ENCODE results near the gene PTOV1. TPM values are rescaled to one million over a fixed set of nuclear protein-coding genes. Genes with fewer than 3 reads are reported as not detected.
A peak's percentile ranks its signal among the peaks of the same experiment; 100 is the strongest.

PTOV1 gene
- total and polyA plus RNA-seq, 2 of the 8 experiments (the other 6 are each of a cell fraction or from before 2014, with no cell fraction given) = 147 to 251 TPM

GRCh38 chr19:49864890-49865289 is 13.9 kb downstream of the PTOV1 start:
- H2BK12ac ChIP-seq (ENCODE audit: low read depth, low read length) = no peak overlapping the region
- H3K9me3 ChIP-seq (ENCODE audit: insufficient read depth in 2 of 2, low read depth in 1 of 2, low read length in 1 of 2) = no peaks in the 10 kb centered on the region
- no peak overlapping the region for H4K8ac ChIP-seq (ENCODE audit: extremely low read depth, insufficient read depth, low read length)
- no peak overlapping the region for H3K9ac ChIP-seq (replicated peaks in 1 of 4; ENCODE audit: extremely low read depth in 1 of 4, low read depth in 3 of 4, low read length in 3 of 4)
- H3K27ac ChIP-seq (ENCODE audit: low read depth, low read length) = no peak overlapping the region
- WGBS, 2 experiments (ENCODE audit: extremely low coverage in 1 of 2, insufficient coverage in 1 of 2, insufficient read length in 1 of 2, insufficient replicate concordance in 2 of 2, low coverage in 1 of 2, low lambda C conversion rate in 2 of 2, missing lambda C conversion rate in 1 of 2) = 96% methylated on average over 13 of the region's 13 CpGs; no CpG with 5 or more reads in 1 of the 2 experiments
- no peak overlapping the region for H2BK120ac ChIP-seq (replicated peaks; ENCODE audit: low read depth, low read length)
- no peak overlapping the region for H3K18ac ChIP-seq (ENCODE audit: extremely low read depth, low read length)
- H3K79me1 ChIP-seq (ENCODE audit: low read depth, low read length) = peaks cover 12% of the 10 kb centered on the region
- peak overlapping the region in 1 of 2 experiments; percentile 93; a peak in 2 of 4 replicates for H3K4me2 ChIP-seq (ENCODE audit: insufficient read depth in 1 of 2, low read depth in 2 of 2, low read length in 2 of 2)
- H3K27me3 ChIP-seq (replicated peaks in 1 of 4; ENCODE audit: control insufficient read depth in 3 of 4, extremely low read depth in 1 of 4, insufficient read depth in 3 of 4, low read length in 3 of 4) = no peaks in the 10 kb centered on the region
- peaks cover 10% of the 10 kb centered on the region for H3K23me2 ChIP-seq (ENCODE audit: low read depth, low read length)
- H3K14ac ChIP-seq (ENCODE audit: insufficient read length) = no peak overlapping the region
- no peak overlapping the region for H2BK5ac ChIP-seq (ENCODE audit: low read depth, low read length)
- no peak overlapping the region for H4K91ac ChIP-seq (replicated peaks; ENCODE audit: insufficient read length, low read length)
- H3K79me2 ChIP-seq (ENCODE audit: control insufficient read depth in 1 of 2, insufficient read depth in 2 of 2, low read length in 2 of 2) = peaks cover 0 to 27% of the 10 kb centered on the region in 2 experiments; a peak in 2 of 4 replicates
- no peak overlapping the region for H2AK5ac ChIP-seq (ENCODE audit: low read depth, low read length)
- H3K36me3 ChIP-seq (ENCODE audit: control insufficient read depth in 2 of 4, insufficient read depth in 4 of 4, low read length in 3 of 4) = peaks cover 16 to 42% (median 30%) of the 10 kb centered on the region in 4 experiments
- peaks cover 0 to 16% (median 4%) of the 10 kb centered on the region in 4 experiments; a peak in 5 of 7 replicates for H3K4me1 ChIP-seq (replicated peaks in 1 of 4; ENCODE audit: control insufficient read depth in 3 of 4, insufficient read depth in 4 of 4, low read length in 3 of 4)
- H4K20me1 ChIP-seq (replicated peaks in 1 of 2; ENCODE audit: control insufficient read depth in 1 of 2, insufficient read depth in 2 of 2, low read length in 2 of 2) = peaks cover 14 to 27% of the 10 kb centered on the region in 2 experiments
- POLR2A ChIA-PET (ENCODE audit: partially characterized antibody) = interaction anchor here (0.7 to 12.4 kb wide), 11 partner anchors 11 to 174 kb away, joined by 3 to 247 read pairs (median 4); partner anchors contain the start of genes AKT1S1, ATF5, CPT1C and FUZ
- H2AFZ ChIP-seq (ENCODE audit: low read length) = no peak overlapping the region
- TF ChIP-seq KDM1A (IDR thresholded peaks at IDR 0.05; ENCODE audit: borderline replicate concordance, low read length) (peak; percentile 92), YY1 (IDR thresholded peaks at IDR 0.05; ENCODE audit: low read depth, low read length) (no peak), KDM4A (IDR thresholded peaks at IDR 0.05; ENCODE audit: low read depth, low read length, severe bottlenecking) (no peak)
- no peak overlapping the region for H3K4me3 ChIP-seq (ENCODE audit: extremely low read depth in 1 of 4, insufficient read depth in 2 of 4, low read depth in 3 of 4, low read length in 4 of 4)
- H4K5ac ChIP-seq (ENCODE audit: insufficient read length, low read depth, low read length) = no peak overlapping the region
- no peak overlapping the region for H2BK20ac ChIP-seq (ENCODE audit: low read length)
- no peak overlapping the region for H3K56ac ChIP-seq (replicated peaks; ENCODE audit: insufficient read length, low read depth, low read length)
- H3K4ac ChIP-seq (replicated peaks; ENCODE audit: insufficient read length, low read depth, low read length) = no peak overlapping the region
- DNase-seq (ENCODE audit: low read depth in 1 of 2, low spot score in 2 of 2) = no peak
- H3K23ac ChIP-seq (ENCODE audit: insufficient read length) = no peak overlapping the region
- FAIRE-seq = no peak
- CTCF ChIA-PET (ENCODE audit: partially characterized antibody) = interaction anchor here (0.7 to 3.4 kb wide), 7 partner anchors 11 to 181 kb away, joined by 3 to 13 read pairs (median 4); partner anchors contain the start of gene FUZ
- no peak overlapping the region for H2BK15ac ChIP-seq (ENCODE audit: low read length)

All from H1 (cell line).